AG04450 (cell line): ENCODE measurements around the gene TPO. TPM values are rescaled to one million over a fixed set of nuclear protein-coding genes. Genes with fewer than 3 reads are reported as not detected.

Experiments
- CTCF ChIA-PET: fragments of 300-600, 350-600 bp; formaldehyde crosslinking; extraction: SDS; loops from one replicate; lab custom pipeline; 2022; ENCODE audit warnings: antibody characterized with exemption, inconsistent platforms; lab: Charles Lee
- POLR2A ChIA-PET: fragments of 350-600 bp; formaldehyde crosslinking; extraction: SDS; loops from one replicate; lab custom pipeline; 2021; ENCODE audit warnings: antibody characterized with exemption, inconsistent platforms; lab: Yijun Ruan, JAX
- DNase-seq: peaks from one replicate; pipeline ENCODE4 v3.0.0-alpha.2; 2011; ENCODE audit warnings: low read depth, low spot score
- H3K27ac ChIP-seq: one replicate; pipeline ENCODE4 v1.5.1; 2012; ENCODE audit warnings: low read depth, low read length, control low read depth
- H3K27me3 ChIP-seq: one replicate; pipeline ENCODE4 v1.6.0; 2012; ENCODE audit warnings: low read length; ENCODE audit not compliant: control insufficient read depth, insufficient read depth
- H3K4me3 ChIP-seq: 2 replicates; pipeline ENCODE4 v1.5.1; 2011; ENCODE audit warnings: mild to moderate bottlenecking, low read depth, low read length, control low read depth
- H3K9me3 ChIP-seq: 2 replicates; pipeline ENCODE4 v1.5.1; 2012; ENCODE audit warnings: low read length; ENCODE audit not compliant: control insufficient read depth, insufficient read depth
- polyA plus RNA-seq: library from polyadenylated mRNA; depleted of rRNA; stranded (reverse); fragments of >200 nt; gene quantifications from 2 replicates; pipeline ENCODE4 v1.2.3, GENCODE V29; 2011
- TF ChIP-seq, protein P1 (sequence below): IDR thresholded peaks from 2 replicates; pipeline ENCODE4 v1.5.1; 2011; ENCODE audit warnings: low read depth, low read length, control low read depth, inconsistent platforms

Gene TPO
- polyA plus RNA-seq, 1 experiment, result not detected

DNA sequence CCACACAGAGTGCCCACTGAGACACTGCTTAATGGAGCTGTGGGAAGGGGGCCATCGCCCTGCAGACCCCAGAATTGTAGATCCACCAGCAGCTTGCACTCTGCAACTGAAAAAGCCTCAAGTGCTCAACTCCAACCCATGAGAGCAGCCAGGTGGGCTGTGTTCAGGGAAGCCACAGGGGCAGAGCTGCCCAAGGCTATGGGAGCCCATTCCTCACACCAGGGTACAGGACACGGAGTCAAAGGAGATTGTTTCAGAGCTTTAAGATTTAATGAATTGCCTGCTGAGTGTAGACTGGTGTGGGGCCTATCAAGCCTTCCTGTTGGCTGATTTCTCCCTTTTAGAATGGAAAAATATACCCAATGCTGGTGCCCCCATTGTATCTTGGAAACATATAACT lies 17.2 kb downstream of the TPO start:
- Histone ChIP-seq H3K27ac (no peak overlapping the region), H3K4me3 (no peak overlapping the region), H3K9me3 (peaks cover 21% of the 10 kb centered on the region), H3K27me3 (no peaks in the 10 kb centered on the region)
- ChIA-PET POLR2A (no interaction called here), CTCF (no interaction called here)
- DNase-seq, result no peak
- TF ChIP-seq, protein P1, sequence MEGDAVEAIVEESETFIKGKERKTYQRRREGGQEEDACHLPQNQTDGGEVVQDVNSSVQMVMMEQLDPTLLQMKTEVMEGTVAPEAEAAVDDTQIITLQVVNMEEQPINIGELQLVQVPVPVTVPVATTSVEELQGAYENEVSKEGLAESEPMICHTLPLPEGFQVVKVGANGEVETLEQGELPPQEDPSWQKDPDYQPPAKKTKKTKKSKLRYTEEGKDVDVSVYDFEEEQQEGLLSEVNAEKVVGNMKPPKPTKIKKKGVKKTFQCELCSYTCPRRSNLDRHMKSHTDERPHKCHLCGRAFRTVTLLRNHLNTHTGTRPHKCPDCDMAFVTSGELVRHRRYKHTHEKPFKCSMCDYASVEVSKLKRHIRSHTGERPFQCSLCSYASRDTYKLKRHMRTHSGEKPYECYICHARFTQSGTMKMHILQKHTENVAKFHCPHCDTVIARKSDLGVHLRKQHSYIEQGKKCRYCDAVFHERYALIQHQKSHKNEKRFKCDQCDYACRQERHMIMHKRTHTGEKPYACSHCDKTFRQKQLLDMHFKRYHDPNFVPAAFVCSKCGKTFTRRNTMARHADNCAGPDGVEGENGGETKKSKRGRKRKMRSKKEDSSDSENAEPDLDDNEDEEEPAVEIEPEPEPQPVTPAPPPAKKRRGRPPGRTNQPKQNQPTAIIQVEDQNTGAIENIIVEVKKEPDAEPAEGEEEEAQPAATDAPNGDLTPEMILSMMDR, result no peak

DNA sequence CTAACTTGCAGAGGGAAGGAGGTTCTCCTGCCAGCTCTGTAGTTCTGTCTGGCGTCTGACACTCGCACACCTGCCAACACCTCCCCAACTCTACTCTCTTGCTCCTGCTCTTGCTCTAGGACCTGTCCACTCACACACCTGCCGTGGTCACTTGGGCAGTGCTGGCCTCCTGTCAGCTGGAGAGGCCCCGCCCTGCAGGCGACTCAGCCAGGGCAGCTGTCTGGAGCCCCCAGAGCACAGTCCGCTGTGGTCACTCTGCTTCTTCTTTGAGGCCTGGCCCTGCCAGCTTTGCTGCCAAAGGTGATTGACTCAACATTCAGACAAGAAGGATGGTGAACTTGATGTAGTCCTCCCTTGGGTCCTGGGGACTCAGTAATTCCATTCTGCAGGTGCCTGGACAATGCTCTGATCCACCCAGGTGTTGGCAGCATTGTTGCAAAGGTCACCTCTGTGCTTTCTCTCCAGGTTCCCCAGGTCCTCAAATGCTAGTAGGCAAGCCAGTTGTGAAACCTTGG lies 18.7 kb downstream of the TPO start:
- no peaks in the 10 kb centered on the region for H3K27me3 ChIP-seq
- TF ChIP-seq, protein P1, result no peak
- CTCF ChIA-PET, result no interaction called here
- H3K9me3 ChIP-seq, result peaks cover 20% of the 10 kb centered on the region
- H3K27ac ChIP-seq, result no peak overlapping the region
- no peak for DNase-seq
- POLR2A ChIA-PET, result no interaction called here
- H3K4me3 ChIP-seq, result no peak overlapping the region

DNA sequence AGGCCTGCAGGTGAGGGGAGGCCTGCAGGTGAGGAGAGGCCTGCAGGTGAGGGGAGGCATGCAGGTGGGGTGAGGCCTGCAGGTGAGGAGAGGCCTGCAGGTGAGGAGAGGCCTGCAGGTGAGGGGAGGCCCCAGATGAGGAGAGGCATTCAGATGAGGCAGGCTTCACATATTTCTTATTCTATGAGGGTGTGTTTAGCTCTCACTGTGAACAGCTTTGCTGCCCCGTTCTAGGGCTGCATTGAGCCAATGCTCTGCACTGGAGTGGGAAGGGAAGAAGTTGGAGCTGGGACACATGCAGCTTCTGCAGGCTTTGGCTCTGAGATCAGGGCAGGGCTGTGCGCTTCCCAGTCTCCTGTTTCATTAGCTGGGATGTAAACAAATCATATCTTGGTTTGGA lies 19.5 kb downstream of the TPO start:
- no peak overlapping the region for H3K4me3 ChIP-seq
- POLR2A ChIA-PET, result no interaction called here
- no peak overlapping the region for H3K27ac ChIP-seq
- peaks cover 20% of the 10 kb centered on the region for H3K9me3 ChIP-seq
- TF ChIP-seq, protein P1, result no peak
- CTCF ChIA-PET, result no interaction called here
- H3K27me3 ChIP-seq, result no peaks in the 10 kb centered on the region
- no peak for DNase-seq

DNA sequence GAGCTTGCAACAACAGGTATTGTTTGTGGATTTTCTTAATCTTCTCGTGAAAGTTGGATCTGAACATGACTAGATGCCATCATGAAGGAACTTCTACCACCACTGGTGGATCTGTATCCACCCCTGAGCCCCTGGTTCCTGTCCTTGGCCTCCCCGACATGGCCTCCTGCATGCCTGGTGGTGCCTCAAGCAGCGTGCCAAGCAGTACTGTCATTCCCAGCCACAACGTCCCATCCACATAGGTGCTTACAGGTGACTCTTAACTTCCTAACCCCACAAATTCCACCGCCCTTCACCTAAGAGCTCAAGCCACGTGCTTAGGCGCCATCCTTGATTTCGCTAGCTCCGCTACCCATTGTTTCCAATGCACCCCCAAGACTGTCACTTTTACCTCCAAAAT lies 23.1 kb downstream of the TPO start:
- Histone ChIP-seq H3K9me3 (peaks cover 28% of the 10 kb centered on the region), H3K27me3 (no peaks in the 10 kb centered on the region), H3K4me3 (no peak overlapping the region), H3K27ac (no peak overlapping the region)
- POLR2A ChIA-PET, result no interaction called here
- DNase-seq, result no peak
- CTCF ChIA-PET, result no interaction called here
- TF ChIP-seq, protein P1, result no peak

DNA sequence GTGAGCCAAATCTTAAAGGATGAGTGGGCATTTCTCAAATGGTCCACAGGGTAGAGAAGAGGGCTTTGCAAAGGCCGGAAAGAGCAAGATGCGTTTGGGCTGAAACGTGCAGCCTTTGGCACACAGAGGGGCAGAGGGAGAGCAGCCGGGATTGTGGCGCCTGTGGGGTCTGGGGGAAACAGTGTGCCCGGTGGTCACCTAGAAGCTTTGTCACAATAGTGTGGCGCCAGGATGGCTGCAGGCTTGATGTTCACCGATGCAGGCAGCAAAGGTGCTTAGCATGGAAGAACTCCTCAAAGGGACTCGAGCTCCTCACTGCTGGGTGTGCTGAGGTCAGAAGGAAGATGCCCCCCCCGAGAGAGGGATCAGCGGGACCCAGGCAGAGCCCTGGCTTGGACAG lies 23.8 kb downstream of the TPO start:
- no peak overlapping the region for H3K4me3 ChIP-seq
- no peak overlapping the region for H3K27ac ChIP-seq
- ChIA-PET POLR2A (no interaction called here), CTCF (no interaction called here)
- peaks cover 23% of the 10 kb centered on the region for H3K9me3 ChIP-seq
- DNase-seq, result no peak
- no peaks in the 10 kb centered on the region for H3K27me3 ChIP-seq
- TF ChIP-seq, protein P1, result no peak
